COR-L47 (cell line): ENCODE data around the gene NADSYN1.

ENCODE experiments used
- DNase-seq: peaks from one replicate; lab custom pipeline; 2025; lab: John Stamatoyannopoulos, UW

NADSYN1 gene

DNA sequence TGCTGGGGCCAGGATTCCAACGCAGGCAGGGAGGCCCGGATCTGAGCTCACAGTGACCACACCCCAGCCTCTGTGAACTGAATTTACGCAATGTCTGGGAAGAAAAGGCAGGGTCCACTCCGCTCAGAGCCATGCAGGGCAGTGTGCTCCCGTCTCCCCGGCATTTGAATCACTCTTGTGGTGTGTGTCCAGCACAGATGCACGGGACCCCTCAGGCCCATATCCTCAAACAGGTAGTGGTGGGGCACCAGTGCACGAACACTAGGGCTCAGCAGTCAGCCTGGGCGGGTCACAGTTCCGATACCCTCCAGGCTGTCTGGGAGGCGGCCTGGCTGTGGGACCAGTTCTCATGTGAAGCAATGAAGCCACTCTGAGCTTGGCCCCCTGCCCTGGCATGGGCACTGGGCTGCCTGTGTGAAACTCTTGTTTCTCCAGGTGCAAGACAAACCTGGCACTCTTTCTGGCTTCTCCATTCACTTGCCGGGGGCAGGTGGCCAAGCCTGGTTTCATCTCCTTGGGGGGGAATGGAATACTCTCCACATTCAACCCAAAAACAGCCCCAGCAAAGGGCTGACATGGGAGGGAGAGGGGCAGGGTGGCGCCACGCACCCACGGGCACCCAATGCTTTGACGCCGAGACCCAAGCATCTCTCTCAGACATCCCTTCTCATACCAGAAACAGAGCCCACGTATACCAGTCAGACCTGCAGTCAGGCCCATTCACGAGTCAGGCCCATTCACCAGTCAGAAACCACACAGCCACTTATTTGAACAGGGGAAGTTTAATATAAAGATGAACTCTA, 19.2 kb upstream of the NADSYN1 start:
- DNase-seq = no peak

DNA sequence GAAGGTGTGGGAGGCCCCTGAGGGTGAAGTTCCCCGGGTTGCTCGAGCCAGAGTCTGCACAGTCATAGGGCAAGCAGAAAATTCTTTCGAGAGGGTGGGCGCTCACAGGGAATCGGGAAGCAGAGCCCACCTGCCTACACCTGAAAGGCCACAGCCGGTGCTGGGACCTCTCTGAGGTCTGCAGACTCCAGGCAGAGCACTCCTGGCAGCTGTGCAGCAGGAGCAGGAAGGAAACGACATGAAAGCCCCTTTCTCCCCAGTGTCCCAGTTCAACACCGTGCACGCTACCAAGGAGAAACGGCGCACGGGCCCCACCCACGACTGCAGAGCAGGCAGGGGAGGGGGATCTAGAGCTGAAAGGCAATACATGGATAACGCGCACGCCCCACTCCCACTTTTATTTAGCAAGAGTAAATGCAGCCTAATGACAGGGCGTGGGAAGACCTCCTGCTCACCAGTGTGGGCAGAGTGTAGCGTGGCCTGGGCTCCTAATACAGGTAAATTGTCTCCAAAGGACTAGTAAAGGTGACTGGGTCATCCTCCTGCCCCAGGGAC, 18.4 kb upstream of the NADSYN1 start:
- no peak for DNase-seq

DNA sequence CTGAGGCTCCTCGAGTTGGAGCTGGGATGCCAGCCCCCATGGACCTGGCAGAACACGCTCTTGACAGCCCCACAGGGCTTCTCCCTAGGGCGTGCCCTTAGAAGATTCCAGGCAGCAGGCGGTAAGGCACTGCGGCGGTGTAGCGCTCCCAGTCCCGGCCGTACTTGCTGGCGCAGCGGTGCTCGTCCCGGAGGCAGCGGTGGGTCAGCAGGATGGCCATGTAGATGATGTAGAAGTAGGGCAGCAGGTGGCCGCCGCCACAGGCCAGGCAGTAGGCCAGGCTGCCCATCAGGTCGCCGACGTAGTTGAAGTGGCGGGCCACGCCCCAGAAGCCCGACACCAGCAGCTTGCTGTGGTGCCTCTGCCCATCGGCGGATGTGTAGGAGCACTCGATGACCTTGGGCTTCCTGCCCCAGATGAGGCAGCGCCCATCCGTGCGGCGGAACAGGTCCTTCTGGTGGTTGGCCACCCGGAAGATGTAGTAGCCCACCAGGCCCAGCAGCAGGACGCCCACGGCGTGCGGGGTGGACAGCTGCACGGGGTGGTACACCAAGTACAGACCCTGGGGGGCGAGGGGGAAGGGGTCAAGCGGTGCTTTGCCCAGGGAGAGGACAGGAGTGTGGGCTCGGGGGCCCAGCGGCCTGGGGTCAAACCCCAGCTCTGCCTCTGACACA, 17.6 kb upstream of the NADSYN1 start:
- no peak for DNase-seq

DNA sequence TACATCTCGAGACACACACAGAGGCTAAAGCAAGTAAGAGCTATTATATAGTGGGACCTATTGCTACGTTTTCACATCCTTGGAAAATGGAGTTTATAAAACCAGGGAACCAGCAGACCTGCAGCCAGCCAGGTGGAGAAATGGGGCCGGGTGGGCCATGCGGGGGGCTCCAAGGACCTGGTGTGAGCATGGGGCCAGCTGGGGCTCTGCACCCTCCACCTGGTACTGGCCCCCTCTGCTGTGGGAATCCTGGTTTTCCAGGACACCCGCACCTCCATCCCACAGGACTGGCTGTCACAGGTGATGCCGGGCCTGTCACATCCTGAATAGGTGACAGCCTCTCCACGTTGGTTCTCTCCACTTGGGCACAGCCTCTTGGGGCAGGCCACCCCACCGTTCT, 16.1 kb upstream of the NADSYN1 start:
- DNase-seq = no peak

DNA sequence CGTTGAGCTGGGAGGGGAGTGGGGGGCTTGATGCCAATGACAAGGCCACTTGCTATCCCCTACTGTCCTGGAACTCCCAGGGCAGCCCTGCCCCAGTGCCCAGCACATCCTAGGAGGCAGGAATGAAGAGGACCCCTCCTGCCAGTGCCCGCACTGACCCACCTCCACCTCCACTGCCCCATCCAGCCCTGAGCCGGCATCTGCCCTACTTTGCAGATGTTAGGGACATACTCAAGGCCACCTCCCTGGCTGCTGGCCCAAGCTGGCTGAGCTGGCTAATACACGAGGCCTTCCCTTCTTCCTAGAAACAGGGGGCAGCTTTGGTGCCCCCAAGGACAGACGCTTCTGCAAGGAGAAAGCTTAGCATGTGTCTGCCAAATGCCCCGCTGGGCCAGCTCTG, 15.6 kb upstream of the NADSYN1 start:
- no peak for DNase-seq

DNA sequence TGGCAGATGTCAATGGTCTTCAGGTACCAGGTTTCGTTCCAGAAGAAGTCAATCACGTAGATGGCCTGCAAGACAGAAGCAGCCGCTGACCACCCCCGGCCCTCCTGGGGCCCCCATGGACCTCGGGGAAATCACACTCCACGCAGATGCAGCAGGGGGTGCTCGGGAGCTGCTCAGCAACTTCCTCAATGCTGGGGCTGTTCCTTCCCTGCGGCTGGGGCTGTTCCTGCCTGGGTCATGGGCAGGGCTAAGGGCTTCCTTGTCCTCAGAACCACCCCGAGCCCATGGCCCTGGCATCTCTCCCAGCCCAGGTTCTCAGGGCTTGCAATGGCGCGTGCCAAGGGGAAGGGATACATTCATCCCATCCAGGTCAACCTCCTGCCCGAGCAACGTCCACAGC, 15.1 kb upstream of the NADSYN1 start:
- no peak for DNase-seq

DNA sequence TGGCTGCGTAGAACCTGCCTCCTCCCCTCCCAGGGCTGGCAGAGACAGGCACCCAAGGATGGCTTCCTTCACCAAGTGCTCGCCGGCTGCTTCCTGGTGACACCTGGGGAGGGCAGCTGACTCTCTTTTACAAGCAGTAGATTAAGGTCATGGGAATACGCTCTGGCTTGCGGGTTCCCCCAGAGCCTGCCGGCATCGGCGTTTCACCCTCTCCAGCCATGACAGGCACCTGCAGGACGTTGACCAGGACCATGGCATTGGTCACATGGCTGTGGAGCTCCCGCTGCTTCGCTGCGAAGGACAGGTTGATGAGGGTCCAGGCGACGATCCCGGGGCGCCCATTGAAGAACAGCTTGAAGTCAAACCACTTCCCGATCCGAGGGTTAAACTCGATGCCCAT, 14.4 kb upstream of the NADSYN1 start:
- DNase-seq = no peak

DNA sequence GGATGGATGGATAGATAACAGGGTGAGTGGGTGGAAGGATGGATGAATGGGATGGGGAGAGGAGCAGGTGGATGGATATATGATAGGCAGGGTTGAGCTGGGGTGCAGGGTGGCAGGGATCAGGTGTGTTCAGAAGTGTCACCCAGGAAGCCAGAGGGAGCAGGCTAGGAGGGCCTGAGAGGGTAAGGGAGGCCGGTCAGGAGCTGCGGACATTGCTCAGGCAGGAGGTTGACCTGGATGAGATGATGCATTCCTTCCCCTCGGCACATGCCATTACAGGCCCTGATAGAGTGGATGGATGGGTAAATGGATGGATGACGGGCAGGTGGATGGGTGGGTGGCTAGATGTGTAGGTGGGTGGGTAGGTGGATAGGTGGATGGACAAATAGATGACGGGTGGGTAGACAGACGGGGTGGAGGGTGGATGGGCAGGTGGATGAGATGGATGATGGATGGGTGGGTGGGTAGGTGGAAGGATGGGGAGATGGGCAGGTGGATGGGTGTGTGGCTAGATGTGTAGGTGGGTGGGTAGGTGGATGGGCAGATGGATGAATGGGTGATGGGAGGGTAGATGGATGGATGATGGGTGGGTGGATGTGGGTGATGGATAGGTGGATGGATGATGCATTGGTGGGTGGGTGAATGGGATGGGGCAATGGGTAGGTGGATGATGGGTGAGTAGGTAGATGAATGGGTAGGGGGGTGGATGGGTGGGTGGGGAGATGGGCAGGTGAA, 12.8 kb upstream of the NADSYN1 start:
- no peak for DNase-seq

DNA sequence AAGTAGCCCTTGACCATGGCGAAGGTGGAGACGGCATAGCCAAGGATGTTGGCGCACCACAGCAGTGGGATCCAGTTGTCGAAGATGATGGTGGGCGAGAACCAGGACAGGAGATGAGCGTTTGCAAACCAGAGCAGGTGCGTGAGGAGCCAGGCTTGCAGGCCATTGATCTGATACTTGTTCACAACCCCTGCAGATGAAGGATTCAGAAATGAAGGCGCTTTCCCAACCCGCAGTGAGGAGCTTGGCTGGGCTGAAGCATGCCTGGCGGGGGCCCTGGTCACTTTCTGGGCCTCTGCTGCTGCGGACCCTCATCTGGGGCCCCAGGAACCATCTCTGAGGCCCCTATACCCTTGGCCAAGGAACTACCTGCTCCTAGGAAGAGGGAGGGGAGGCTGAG, 11.8 kb upstream of the NADSYN1 start:
- DNase-seq = no peak

DNA sequence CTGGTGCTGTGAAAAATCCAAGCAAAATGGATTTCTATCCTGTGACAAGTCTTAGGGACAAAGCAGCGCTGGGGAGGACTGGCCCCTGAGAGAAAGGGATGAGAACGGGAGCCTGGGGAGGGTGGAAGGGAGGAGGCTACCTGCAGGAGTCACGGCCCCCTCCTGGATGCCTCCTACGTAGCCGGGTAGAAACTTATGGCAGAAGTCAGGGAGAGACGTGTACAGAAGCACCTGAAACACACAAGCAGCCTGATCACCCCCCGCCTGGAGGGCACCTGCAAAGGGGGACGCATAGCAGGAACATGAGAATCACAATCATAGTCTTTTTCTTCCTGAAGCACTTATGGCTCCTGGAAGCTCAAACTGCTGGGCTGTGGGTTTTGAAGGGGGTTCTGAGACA, 10.9 kb upstream of the NADSYN1 start:
- no peak for DNase-seq

DNA sequence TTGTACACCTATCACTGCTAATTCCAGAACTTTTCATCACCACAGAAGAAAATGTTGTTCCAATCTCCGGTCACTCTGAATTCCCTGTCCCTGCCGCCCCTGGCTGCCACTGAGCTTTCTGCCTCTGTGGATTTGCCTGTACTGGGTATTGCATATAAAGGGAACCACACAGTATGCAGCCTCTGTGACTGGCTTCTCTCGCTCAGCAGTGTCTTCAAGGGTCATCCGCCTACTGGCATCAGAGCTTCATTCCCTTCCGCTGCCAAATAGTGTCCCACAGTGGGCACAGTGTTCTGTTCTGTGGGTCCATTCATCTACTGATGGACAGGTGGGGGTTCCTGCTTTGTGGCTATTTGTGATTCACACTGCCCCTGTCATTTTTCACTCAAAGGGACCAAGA, 10.1 kb upstream of the NADSYN1 start:
- no peak for DNase-seq

DNA sequence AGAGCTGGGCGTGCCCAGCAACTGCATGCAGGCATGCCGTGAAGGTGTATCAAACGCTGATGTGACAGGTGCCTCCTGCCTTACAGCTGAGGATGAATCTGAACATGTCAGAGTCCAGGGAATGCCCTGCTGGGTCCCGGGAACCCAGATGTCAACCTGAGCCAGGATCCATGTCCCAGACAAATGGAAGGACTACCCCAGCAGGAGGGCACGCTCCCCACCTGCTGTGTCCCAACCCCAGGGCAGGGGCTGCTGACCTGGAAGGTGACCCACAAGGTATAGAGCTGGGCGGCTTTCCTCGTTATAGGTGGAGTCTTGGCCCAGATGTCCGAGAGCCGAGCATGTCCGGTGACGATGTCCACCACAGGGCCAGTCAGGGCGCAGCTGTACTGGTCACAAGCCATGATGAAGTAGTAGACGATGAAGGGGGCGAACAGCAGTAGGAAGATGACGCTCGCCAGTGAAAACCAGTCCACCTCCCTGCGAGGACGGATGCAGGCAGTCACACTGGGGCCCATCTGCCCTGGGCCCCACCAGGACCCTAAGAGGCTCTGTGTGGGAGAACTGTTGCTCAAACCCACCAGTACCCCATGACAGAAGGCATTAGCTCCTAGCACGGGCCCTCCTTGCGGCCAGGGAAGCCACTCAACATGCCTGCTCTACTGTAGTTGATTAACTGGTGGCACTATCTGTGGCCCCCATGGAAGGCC, 9.1 kb upstream of the NADSYN1 start:
- no peak for DNase-seq

DNA sequence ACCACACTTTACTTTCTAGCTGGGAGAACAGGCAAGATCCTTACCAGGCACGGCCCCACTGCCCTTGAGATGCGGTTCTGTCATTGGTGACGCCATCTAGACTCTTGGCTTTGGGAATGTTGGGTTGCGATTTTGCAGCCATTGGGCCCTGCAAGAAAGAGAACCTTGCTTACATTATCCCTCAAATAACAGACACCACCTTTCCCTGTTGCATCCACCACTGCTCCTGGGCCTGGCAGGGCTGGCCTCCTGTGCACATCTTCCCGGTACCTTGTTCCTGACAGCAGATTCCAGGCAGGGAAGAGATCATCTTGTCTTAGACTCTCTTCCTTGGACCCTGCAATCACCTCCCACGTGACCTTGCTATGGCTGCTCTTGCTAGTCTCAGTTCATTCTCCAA, 8.2 kb upstream of the NADSYN1 start:
- no peak for DNase-seq

DNA sequence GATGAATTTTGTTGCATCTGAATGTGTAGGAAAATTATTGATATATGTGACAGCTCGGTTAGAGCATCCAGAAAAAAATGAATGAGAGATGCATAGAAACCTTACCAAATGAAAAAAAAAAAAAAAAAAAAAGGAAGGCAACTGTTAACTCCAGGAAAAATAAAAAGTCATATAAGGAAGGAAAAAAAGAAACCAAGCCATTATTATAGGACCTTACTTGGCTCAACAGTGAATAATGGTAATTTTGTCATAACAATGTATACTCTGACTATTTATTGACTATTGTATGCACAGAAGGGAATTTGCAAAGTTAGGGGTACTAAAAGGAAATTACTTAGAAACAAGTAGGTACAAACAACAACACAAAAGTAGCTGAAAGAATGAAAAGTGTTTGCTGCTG, 6.9 kb upstream of the NADSYN1 start:
- DNase-seq = no peak

DNA sequence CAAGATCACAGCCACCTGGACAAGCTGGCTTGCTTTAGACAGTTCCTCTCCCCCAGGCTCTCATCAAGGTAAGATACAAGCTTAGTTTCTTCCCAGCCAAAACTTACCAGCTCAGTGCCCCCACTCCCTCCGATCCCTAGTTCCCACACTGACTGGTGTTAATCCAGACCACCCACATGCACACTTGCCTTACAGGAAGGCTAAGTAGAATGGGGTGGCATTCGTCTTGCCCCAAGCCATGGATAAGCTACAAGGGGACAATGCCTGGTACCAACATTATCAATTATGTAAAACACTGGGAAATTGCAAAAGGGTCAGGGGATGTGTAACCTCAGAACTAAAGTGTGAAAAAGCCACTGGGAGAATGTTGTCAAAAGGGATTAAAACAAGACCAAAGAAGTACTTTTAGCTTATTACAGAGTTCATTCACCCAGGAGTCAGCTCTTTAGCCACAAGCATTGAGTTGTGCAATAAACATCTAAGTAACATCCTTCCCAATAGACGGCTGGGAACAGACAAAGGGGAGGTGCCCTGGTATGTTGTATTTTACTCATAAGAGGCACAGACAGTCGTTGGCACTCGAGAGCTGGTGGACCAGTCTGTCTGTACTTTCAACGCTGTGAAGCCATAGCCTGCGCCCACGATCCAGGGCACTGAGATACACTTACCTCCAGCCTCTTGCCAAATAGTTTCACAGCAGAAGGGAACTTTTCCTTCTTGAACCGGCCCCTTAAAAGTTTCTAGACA, 5.9 kb upstream of the NADSYN1 start:
- no peak for DNase-seq

DNA sequence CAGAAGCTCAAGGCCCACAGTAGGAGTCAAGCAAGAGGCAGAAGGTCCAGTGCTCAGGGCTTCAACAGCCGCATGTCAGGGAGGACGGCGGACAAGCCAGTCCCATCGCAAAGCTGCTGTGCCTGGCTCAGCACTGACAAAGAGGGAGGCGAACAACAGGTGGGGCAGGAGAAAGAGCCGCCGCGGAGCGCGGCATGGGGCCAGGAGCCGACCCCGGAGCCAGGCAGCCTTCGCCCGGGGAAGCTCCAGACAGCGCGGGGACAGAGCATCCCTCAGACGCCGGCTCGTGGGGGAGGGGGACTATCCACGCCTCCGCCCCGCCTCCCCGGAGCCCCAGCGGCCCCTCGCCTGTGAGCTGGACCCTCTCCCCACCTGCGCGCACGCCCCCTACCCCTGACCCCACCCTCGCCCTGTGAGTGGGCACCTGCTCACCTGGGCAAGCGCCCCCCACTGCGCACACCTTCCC, 5.2 kb upstream of the NADSYN1 start:
- peak; percentile 70 for DNase-seq

DNA sequence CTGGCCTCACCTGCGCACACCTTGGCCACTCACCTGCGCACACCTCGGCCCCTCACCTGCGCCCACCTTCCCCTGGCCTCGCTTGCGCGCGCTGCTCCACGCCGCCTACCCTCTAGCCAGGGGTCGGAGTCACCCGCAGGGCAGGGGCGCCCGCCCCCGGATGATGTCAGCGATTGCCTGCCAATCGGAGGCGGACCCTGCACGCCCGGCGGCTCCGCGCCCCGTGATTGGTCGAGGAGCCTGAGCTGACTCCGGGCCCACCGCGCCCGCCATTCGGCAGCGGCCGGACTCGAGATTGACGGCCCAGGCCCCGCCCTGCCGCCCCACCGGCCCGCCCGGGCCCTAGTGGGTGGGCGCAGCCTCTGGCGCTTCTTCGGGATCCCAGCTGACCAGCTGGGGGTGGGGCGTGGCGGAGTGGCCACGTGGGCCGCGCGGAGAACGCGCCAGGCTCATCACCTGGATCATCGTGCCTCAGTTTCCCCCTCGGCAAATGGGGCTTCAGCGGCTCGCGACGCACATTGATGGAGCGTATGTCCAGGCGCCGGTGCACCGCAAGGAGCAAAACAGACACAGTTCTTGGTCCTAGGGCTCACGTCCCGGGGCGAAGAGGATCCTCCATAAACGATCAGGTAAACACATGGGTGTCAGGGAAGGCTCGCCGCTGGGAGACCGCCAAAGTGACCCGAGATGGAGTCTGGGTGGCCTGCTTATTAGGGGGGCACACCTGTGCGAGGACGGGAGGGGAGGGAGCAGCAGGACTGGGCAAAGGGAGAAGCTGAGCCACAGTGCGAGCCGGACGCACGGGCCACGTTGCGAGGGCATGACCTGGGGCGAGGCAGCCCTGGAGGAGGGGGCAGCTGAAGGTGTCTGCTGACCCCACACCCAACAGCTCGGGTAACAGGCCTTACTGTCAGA, 4.5 kb upstream of the NADSYN1 start, which contains the start of gene DHCR7:
Gene DHCR7 (minus strand): TSS at position 137 of the 915 bp plus-strand sequence. CDS start 3,441 bp downstream, outside the sequence.
- DNase-seq = peak; percentile 96

DNA sequence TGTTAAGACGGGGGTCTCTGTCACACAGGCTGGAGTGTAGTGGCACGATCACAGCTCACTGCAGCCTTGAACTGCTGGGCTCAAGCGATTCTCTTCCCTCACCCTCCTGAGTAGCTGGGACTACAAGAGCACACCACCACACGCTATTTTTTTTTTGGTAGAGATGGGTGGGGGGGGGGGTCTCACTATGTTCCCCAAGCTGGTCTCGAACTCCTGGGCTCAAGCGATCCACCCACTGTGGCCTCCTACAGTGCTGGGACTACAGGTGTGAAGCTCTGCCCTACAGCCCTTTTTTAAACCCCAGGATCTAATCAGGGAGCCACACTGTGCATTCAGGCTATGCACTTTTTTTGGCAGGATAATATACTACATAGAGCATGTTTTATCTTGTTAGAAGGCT, 3.4 kb upstream of the NADSYN1 start:
- no peak for DNase-seq

DNA sequence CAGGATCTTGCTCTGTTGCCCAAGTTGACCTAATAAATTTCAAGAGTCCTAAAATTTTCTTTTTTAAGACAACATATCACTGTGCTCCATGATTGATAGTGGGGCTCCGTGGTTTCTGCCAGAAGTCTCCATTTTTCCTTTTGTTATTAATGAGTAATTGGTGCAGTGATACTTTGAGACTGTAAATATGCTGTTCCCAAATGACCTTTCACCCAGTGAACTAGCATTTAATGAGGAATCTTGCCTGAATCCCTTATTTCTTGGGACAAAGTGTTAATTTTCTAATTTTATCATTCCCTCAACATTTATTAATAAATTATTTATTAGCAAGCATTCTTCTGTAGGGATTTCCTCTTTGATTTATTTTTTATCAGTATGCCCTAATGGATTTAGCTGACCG, 2.5 kb upstream of the NADSYN1 start:
- DNase-seq = no peak

DNA sequence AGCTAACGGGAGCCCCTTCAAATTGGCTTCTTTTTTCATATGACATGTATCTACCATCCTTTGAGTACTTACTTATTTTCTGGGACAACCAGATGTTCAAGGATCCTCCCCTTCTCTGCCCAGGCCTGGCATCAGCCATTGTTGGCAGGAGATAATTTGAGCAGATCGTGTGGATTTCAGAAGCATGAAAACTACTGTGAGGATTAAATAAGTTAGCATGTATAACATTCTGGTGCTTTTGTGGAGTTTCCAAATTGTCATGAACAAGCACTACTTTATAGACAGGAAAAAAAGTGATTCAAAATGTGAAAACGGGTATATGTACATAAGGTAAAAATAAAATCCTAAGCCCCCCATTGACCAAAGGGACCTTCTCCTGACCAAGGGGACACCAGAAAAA, 2.1 kb upstream of the NADSYN1 start:
- DNase-seq = no peak
